ENCODE measurements around the gene HS3ST6. TPM values are rescaled to one million over a fixed set of nuclear protein-coding genes. Genes with fewer than 3 reads are reported as not detected.
"Not testable (repeated sequence)": the region's sequence is repeated elsewhere in the genome, so short reads cannot be mapped to it uniquely, and the experiment has no call there.

HS3ST6 gene
- total and polyA plus RNA-seq, 4 experiments from 2014 or later: not detected

GRCh38 chr16:1941162-1942046, 23.2 kb upstream of the HS3ST6 start:
- no peaks in the 10 kb centered on the region for H3K9me3 Mint-ChIP-seq
- intact Hi-C loops (cut with micrococcal nuclease): loop anchor here (2.0 to 5.0 kb wide), 4 partner anchors 51 to 633 kb away; partner anchors contain the start of genes CRAMP1, IFT140, TELO2 and UBE2I
- H3K4me1 Mint-ChIP-seq: peaks cover 0 to 26% (median 7%) of the 10 kb centered on the region in 4 donors
- ChIA-PET POLR2A (ENCODE audit: partially characterized antibody) (interaction anchor here (0.9 to 4.6 kb wide), 4 partner anchors 24 to 214 kb away, joined by 3 to 34 read pairs (median 4); partner anchors contain the start of genes RPS2, TBL3 and TRAF7), CTCF (ENCODE audit: partially characterized antibody) (interaction anchor here (1.1 to 1.6 kb wide), 2 partner anchors 12 to 16 kb away, joined by 3 to 4 read pairs; no protein-coding TSS in a partner anchor)
- H3K27ac Mint-ChIP-seq: peak overlapping the region in 1 of 7 donors; percentile 40
- H3K36me3 Mint-ChIP-seq: peaks cover 0 to 11% of the 10 kb centered on the region in 2 donors
- H3K27me3 ChIP-seq (ENCODE audit: insufficient read depth, low read length): no peaks in the 10 kb centered on the region
- peak overlapping the region in 7 of 8 donors; percentile 4 to 87 (median 83) for H3K4me3 Mint-ChIP-seq
- H3K4me1 ChIP-seq (ENCODE audit: insufficient read depth, low read length): peaks cover 21% of the 10 kb centered on the region
- no peak overlapping the region for H3K27ac ChIP-seq (ENCODE audit: low read depth, low read length)
- no peak for DNase-seq
- no peak overlapping the region for H3K4me3 ChIP-seq (ENCODE audit: low read length in 2 of 2)
- peaks cover 15% of the 10 kb centered on the region for H3K36me3 ChIP-seq (ENCODE audit: insufficient read depth, low read length)
- H3K27me3 Mint-ChIP-seq: no peaks in the 10 kb centered on the region
- no peaks in the 10 kb centered on the region for H3K9me3 ChIP-seq (ENCODE audit: control insufficient read depth in 1 of 2, low read length in 2 of 2)

GRCh38 chr16:1940273-1941161, 22.3 kb upstream of the HS3ST6 start:
- Histone ChIP-seq H3K27me3 (ENCODE audit: insufficient read depth, low read length) (no peaks in the 10 kb centered on the region), H3K27ac (ENCODE audit: low read depth, low read length) (no peak overlapping the region), H3K9me3 (ENCODE audit: control insufficient read depth in 1 of 2, low read length in 2 of 2) (no peaks in the 10 kb centered on the region), H3K4me1 (ENCODE audit: insufficient read depth, low read length) (peaks cover 21% of the 10 kb centered on the region), H3K4me3 (ENCODE audit: low read length in 2 of 2) (no peak overlapping the region), H3K36me3 (ENCODE audit: insufficient read depth, low read length) (peaks cover 15% of the 10 kb centered on the region)
- Mint-ChIP-seq H3K4me3 (peak overlapping the region in 1 of 8 donors; percentile 15), H3K9me3 (no peaks in the 10 kb centered on the region), H3K27me3 (no peaks in the 10 kb centered on the region), H3K4me1 (peaks cover 0 to 26% (median 7%) of the 10 kb centered on the region in 4 donors), H3K36me3 (peaks cover 0 to 11% of the 10 kb centered on the region in 2 donors), H3K27ac (no peak overlapping the region)
- POLR2A ChIA-PET (ENCODE audit: partially characterized antibody): interaction anchor here (0.9 to 4.6 kb wide), 3 partner anchors 25 to 215 kb away, joined by 3 to 34 read pairs (median 4); partner anchors contain the start of genes RPS2, TBL3 and TRAF7
- DNase-seq: no peak
- CTCF ChIA-PET (ENCODE audit: partially characterized antibody): interaction anchor here (1.1 to 1.6 kb wide), 2 partner anchors 11 to 17 kb away, joined by 3 to 4 read pairs; no protein-coding TSS in a partner anchor
- intact Hi-C loops (cut with micrococcal nuclease): loop anchor here (5.0 kb wide), 3 partner anchors 52 to 448 kb away; partner anchors contain the start of genes CRAMP1, IFT140 and TELO2

GRCh38 chr16:1939833-1940232, 21.6 kb upstream of the HS3ST6 start:
- H3K4me3 Mint-ChIP-seq; H3K9me3 Mint-ChIP-seq; H3K27me3 ChIP-seq (ENCODE audit: insufficient read depth, low read length); H3K4me3 ChIP-seq (ENCODE audit: low read length in 2 of 2); DNase-seq; H3K27ac Mint-ChIP-seq; H3K27me3 Mint-ChIP-seq; H3K27ac ChIP-seq (ENCODE audit: low read depth, low read length); H3K9me3 ChIP-seq (ENCODE audit: control insufficient read depth in 1 of 2, low read length in 2 of 2): not testable (repeated sequence)
- peaks cover 21% of the 10 kb centered on the region for H3K4me1 ChIP-seq (ENCODE audit: insufficient read depth, low read length)
- ChIA-PET POLR2A (ENCODE audit: partially characterized antibody) (interaction anchor here (4.6 kb wide), 1 partner anchor 25 kb away, joined by 34 read pairs; the partner anchor contains the start of gene RPS2), CTCF (ENCODE audit: partially characterized antibody) (interaction anchor here (0.7 kb wide), 2 partner anchors 402 to 411 kb away, joined by 3 read pairs; no protein-coding TSS in a partner anchor)
- H3K36me3 Mint-ChIP-seq: peaks cover 0 to 11% of the 10 kb centered on the region in 2 donors
- H3K4me1 Mint-ChIP-seq: peaks cover 0 to 26% (median 7%) of the 10 kb centered on the region in 4 donors
- intact Hi-C loops (cut with micrococcal nuclease): loop anchor here (5.0 kb wide), 3 partner anchors 52 to 448 kb away; partner anchors contain the start of genes CRAMP1, IFT140 and TELO2
- peaks cover 15% of the 10 kb centered on the region for H3K36me3 ChIP-seq (ENCODE audit: insufficient read depth, low read length)

GRCh38 chr16:1938910-1939309, 20.7 kb upstream of the HS3ST6 start:
- Mint-ChIP-seq H3K27me3 (no peaks in the 10 kb centered on the region), H3K36me3 (peaks cover 0 to 11% of the 10 kb centered on the region in 2 donors), H3K4me1 (peaks cover 0 to 18% (median 7%) of the 10 kb centered on the region in 4 donors), H3K4me3 (no peak overlapping the region), H3K9me3 (no peaks in the 10 kb centered on the region), H3K27ac (no peak overlapping the region)
- Histone ChIP-seq H3K9me3 (ENCODE audit: control insufficient read depth in 1 of 2, low read length in 2 of 2) (no peaks in the 10 kb centered on the region), H3K27me3 (ENCODE audit: insufficient read depth, low read length) (no peaks in the 10 kb centered on the region), H3K36me3 (ENCODE audit: insufficient read depth, low read length) (peaks cover 15% of the 10 kb centered on the region), H3K4me1 (ENCODE audit: insufficient read depth, low read length) (peaks cover 21% of the 10 kb centered on the region), H3K27ac (ENCODE audit: low read depth, low read length) (no peak overlapping the region), H3K4me3 (ENCODE audit: low read length in 2 of 2) (no peak overlapping the region)
- ChIA-PET CTCF (ENCODE audit: partially characterized antibody) (no interaction called here), POLR2A (ENCODE audit: partially characterized antibody) (no interaction called here)
- no peak for DNase-seq
- intact Hi-C loops (cut with micrococcal nuclease): no loop called here

- no peaks in the 10 kb centered on the region for H3K27me3 Mint-ChIP-seq
- H3K36me3 Mint-ChIP-seq: peaks cover 0 to 11% of the 10 kb centered on the region in 2 donors
- H3K9me3 Mint-ChIP-seq: no peaks in the 10 kb centered on the region
- H3K4me3 Mint-ChIP-seq: no peak overlapping the region
- peaks cover 0 to 13% (median 5%) of the 10 kb centered on the region in 4 donors for H3K4me1 Mint-ChIP-seq
- Histone ChIP-seq H3K36me3 (ENCODE audit: insufficient read depth, low read length) (peaks cover 15% of the 10 kb centered on the region), H3K4me3 (ENCODE audit: low read length in 2 of 2) (no peak overlapping the region), H3K4me1 (ENCODE audit: insufficient read depth, low read length) (peaks cover 16% of the 10 kb centered on the region), H3K27me3 (ENCODE audit: insufficient read depth, low read length) (no peaks in the 10 kb centered on the region), H3K27ac (ENCODE audit: low read depth, low read length) (no peak overlapping the region), H3K9me3 (ENCODE audit: control insufficient read depth in 1 of 2, low read length in 2 of 2) (no peaks in the 10 kb centered on the region)
- no peak overlapping the region for H3K27ac Mint-ChIP-seq
- intact Hi-C loops (cut with micrococcal nuclease): no loop called here
- POLR2A ChIA-PET (ENCODE audit: partially characterized antibody): no interaction called here
- DNase-seq: no peak
- CTCF ChIA-PET (ENCODE audit: partially characterized antibody): no interaction called here
Measured at GRCh38 chr16:1938316-1938715, 20.1 kb upstream of the HS3ST6 start.

GRCh38 chr16:1936945-1937479, 18.8 kb upstream of the HS3ST6 start:
- H3K4me3 ChIP-seq (ENCODE audit: low read length in 2 of 2): no peak overlapping the region
- no peaks in the 10 kb centered on the region for H3K9me3 ChIP-seq (ENCODE audit: control insufficient read depth in 1 of 2, low read length in 2 of 2)
- H3K4me3 Mint-ChIP-seq: no peak overlapping the region
- H3K9me3 Mint-ChIP-seq: no peaks in the 10 kb centered on the region
- H3K27me3 ChIP-seq (ENCODE audit: insufficient read depth, low read length): no peaks in the 10 kb centered on the region
- H3K4me1 Mint-ChIP-seq: peaks cover 0 to 8% (median 1%) of the 10 kb centered on the region in 4 donors
- H3K36me3 ChIP-seq (ENCODE audit: insufficient read depth, low read length): peaks cover 15% of the 10 kb centered on the region
- POLR2A ChIA-PET (ENCODE audit: partially characterized antibody): no interaction called here
- DNase-seq: no peak
- H3K27ac Mint-ChIP-seq: no peak overlapping the region
- CTCF ChIA-PET (ENCODE audit: partially characterized antibody): no interaction called here
- no peak overlapping the region for H3K27ac ChIP-seq (ENCODE audit: low read depth, low read length)
- intact Hi-C loops (cut with micrococcal nuclease): no loop called here
- H3K36me3 Mint-ChIP-seq: peaks cover 0 to 11% of the 10 kb centered on the region in 2 donors
- peaks cover 8% of the 10 kb centered on the region for H3K4me1 ChIP-seq (ENCODE audit: insufficient read depth, low read length)
- H3K27me3 Mint-ChIP-seq: no peaks in the 10 kb centered on the region

All from CD4-positive, alpha-beta memory T cell (primary cell).